Activated CD4-positive, alpha-beta memory T cell treated with anti-CD3 and anti-CD28 coated beads, Interleukin-2, amount 10 ng/mL, durations not matched to agents 7 days and 5 days (primary cell): ENCODE results near the gene LAMC1. TPM values are rescaled to one million over a fixed set of nuclear protein-coding genes. Genes with fewer than 3 reads are reported as not detected.
A peak's percentile ranks its signal among the peaks of the same experiment; 100 is the strongest.

Source experiments
- CTCF ChIA-PET: fragments of 350-600 bp; sonication (Branson Sonifier 250); formaldehyde crosslinking; loops from one replicate; lab custom pipeline; 2021; ENCODE audit warnings: antibody characterized with exemption, inconsistent platforms; lab: Charles Lee
- POLR2A ChIA-PET: fragments of 350-600 bp; sonication (Branson Sonifier 250); formaldehyde crosslinking; loops from one replicate; lab custom pipeline; 2021; ENCODE audit warnings: antibody characterized with exemption; lab: Charles Lee
- DNase-seq: peaks from one replicate; pipeline ENCODE4 v3.0.0-alpha.2; 2020
- H3K27ac Mint-ChIP-seq: one replicate; pipeline ENCODE4 v1.8.0; 2021; ENCODE audit warnings: mild to moderate bottlenecking, mixed read lengths
- H3K27me3 Mint-ChIP-seq: one replicate; pipeline ENCODE4 v1.8.0; 2021; ENCODE audit warnings: mixed read lengths
- H3K36me3 Mint-ChIP-seq: one replicate; pipeline ENCODE4 v1.8.0; 2021; ENCODE audit warnings: low read depth, mixed read lengths
- H3K4me1 Mint-ChIP-seq: one replicate; pipeline ENCODE4 v1.8.0; 2021; ENCODE audit warnings: mixed read lengths
- H3K4me3 Mint-ChIP-seq: one replicate; pipeline ENCODE4 v1.8.0; 2021; ENCODE audit warnings: mild to moderate bottlenecking, mixed read lengths
- H3K9me3 Mint-ChIP-seq: one replicate; pipeline ENCODE4 v1.8.0; 2021; ENCODE audit warnings: mixed read lengths
- total RNA-seq, 2 experiments: library from RNA; stranded (reverse); gene quantifications; one replicate each; pipeline ENCODE4 v1.2.3, GENCODE V29; 2021

Gene LAMC1
- total RNA-seq, 2 experiments from 2014 or later: 0.53 TPM; not detected in 1

GRCh38 chr1:183168308-183168707 is 145.1 kb downstream of the LAMC1 start:
- H3K36me3 Mint-ChIP-seq: no peaks in the 10 kb centered on the region
- ChIA-PET CTCF (no interaction called here), POLR2A (no interaction called here)
- peaks cover 8% of the 10 kb centered on the region for H3K27me3 Mint-ChIP-seq
- H3K27ac Mint-ChIP-seq: no peak overlapping the region
- no peaks in the 10 kb centered on the region for H3K4me1 Mint-ChIP-seq
- H3K9me3 Mint-ChIP-seq: no peaks in the 10 kb centered on the region
- DNase-seq: no peak
- H3K4me3 Mint-ChIP-seq: no peak overlapping the region

- Mint-ChIP-seq H3K9me3 (no peaks in the 10 kb centered on the region), H3K36me3 (no peaks in the 10 kb centered on the region), H3K4me1 (no peaks in the 10 kb centered on the region), H3K27ac (no peak overlapping the region), H3K4me3 (no peak overlapping the region), H3K27me3 (peaks cover 21% of the 10 kb centered on the region)
- CTCF ChIA-PET: no interaction called here
- POLR2A ChIA-PET: no interaction called here
- no peak for DNase-seq
Measured at GRCh38 chr1:183173828-183174227, 150.6 kb downstream of the LAMC1 start.

- Mint-ChIP-seq H3K36me3 (no peaks in the 10 kb centered on the region), H3K9me3 (no peaks in the 10 kb centered on the region), H3K27me3 (peaks cover 21% of the 10 kb centered on the region), H3K27ac (no peak overlapping the region), H3K4me3 (no peak overlapping the region), H3K4me1 (peaks cover 3% of the 10 kb centered on the region)
- ChIA-PET CTCF (no interaction called here), POLR2A (no interaction called here)
- no peak for DNase-seq
Measured at GRCh38 chr1:183175631-183176030, 152.4 kb downstream of the LAMC1 start.

DNA sequence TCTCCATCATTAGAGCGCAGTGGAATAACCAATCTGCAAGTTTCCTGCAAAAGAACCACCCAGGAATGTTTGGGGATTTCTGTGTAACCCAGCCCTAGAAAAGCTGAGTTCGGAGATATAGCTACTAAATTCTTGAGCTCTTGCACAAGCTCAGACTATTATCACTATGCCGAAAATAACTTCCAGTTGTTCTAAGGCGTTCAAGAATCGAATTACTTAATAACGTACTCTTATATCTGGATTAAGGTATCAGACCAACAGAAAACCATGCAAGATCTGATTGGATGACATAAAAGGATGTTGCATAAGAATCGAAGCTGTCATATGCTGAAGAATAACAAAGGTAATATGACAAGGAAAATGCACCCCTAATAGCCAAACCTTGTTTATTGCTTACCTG is 155.3 kb downstream of the LAMC1 start:
- Mint-ChIP-seq H3K27me3 (peaks cover 11% of the 10 kb centered on the region), H3K9me3 (no peaks in the 10 kb centered on the region), H3K27ac (no peak overlapping the region), H3K4me3 (no peak overlapping the region), H3K4me1 (peaks cover 6% of the 10 kb centered on the region), H3K36me3 (no peaks in the 10 kb centered on the region)
- no peak for DNase-seq
- ChIA-PET CTCF (no interaction called here), POLR2A (no interaction called here)

GRCh38 chr1:183179033-183179432 is 155.8 kb downstream of the LAMC1 start:
- peaks cover 9% of the 10 kb centered on the region for H3K27me3 Mint-ChIP-seq

DNA sequence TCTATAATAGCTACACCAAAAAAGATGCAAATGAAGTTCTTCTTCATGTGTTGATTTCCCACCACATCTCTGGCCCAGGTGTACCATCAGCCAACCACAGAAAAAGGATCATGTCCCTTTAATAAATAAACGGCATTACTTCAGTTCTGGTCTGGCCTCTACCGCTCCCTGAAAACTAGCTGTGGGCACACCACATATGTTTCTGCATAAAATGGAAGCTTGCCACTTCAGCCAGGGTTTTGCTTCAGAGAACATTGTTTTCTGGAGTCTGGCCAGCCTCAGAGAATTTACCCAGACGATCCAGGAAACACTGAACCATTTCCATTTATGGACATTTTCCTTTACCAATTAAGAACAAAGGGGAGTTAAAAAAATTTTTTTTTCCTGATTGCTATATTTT is 157.0 kb downstream of the LAMC1 start:
- no peak for DNase-seq
- Mint-ChIP-seq H3K4me1 (peaks cover 6% of the 10 kb centered on the region), H3K27me3 (peaks cover 4% of the 10 kb centered on the region), H3K36me3 (no peaks in the 10 kb centered on the region), H3K9me3 (no peaks in the 10 kb centered on the region), H3K27ac (no peak overlapping the region), H3K4me3 (no peak overlapping the region)
- ChIA-PET CTCF (no interaction called here), POLR2A (no interaction called here)

More at GRCh38 chr1:183179033-183179432, 155.8 kb downstream of the LAMC1 start:
- Mint-ChIP-seq H3K4me3 (no peak overlapping the region), H3K36me3 (no peaks in the 10 kb centered on the region), H3K9me3 (no peaks in the 10 kb centered on the region), H3K27ac (no peak overlapping the region), H3K4me1 (peaks cover 6% of the 10 kb centered on the region)
- DNase-seq: no peak
- CTCF ChIA-PET: no interaction called here
- POLR2A ChIA-PET: interaction anchor here (0.7 kb wide), 1 partner anchor 817 kb away, joined by 4 read pairs; no protein-coding TSS in a partner anchor

DNA sequence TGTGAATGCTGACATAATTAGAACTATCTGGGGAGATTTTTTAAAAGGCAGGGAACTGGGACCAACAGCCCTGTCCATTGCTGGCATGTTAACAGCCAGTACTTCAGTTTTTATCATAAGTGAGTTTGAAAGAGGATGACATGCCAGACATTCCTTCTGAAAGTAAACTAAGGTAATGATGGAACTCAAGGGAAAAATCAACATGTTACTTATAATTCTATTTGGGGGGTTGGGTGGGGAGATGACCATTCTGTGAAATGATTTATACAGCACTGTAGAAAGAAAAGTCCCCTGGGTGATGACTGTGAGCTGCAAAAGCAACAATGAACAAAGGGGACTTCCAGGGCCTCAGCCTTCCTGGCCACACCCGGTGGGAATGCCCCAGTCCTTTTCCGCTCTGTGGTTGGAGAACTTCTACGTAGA is 157.4 kb downstream of the LAMC1 start:
- no peak for DNase-seq
- H3K4me3 Mint-ChIP-seq: no peak overlapping the region
- peaks cover 6% of the 10 kb centered on the region for H3K4me1 Mint-ChIP-seq
- H3K27me3 Mint-ChIP-seq: peaks cover 6% of the 10 kb centered on the region
- ChIA-PET POLR2A (no interaction called here), CTCF (no interaction called here)
- H3K27ac Mint-ChIP-seq: peak overlapping the region; percentile 5
- H3K36me3 Mint-ChIP-seq: no peaks in the 10 kb centered on the region
- H3K9me3 Mint-ChIP-seq: no peaks in the 10 kb centered on the region

DNA sequence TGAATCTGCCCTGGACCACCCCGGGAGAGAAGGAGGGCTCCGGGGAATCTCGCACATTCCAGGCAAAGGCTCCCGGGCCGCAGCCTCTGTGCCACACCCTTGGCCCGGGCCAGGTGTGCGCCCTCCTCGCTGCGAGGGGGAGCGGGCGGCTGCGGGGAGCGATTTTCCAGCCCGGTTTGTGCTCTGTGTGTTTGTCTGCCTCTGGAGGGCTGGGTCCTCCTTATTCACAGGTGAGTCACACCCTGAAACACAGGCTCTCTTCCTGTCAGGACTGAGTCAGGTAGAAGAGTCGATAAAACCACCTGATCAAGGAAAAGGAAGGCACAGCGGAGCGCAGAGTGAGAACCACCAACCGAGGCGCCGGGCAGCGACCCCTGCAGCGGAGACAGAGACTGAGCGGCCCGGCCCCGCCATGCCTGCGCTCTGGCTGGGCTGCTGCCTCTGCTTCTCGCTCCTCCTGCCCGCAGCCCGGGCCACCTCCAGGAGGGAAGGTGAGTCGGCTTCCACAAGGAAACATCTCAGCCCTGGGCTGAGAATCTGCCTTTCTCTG is 162.8 kb downstream of the LAMC1 start, which contains the start of gene LAMC2:
Gene LAMC2, plus strand, starts transcription at position 324 of the 550 bp plus-strand sequence. Its CDS starts 89 bp downstream, at position 413.
- H3K27ac Mint-ChIP-seq: no peak within 1 kb of the TSS
- ChIA-PET CTCF (no interaction called here), POLR2A (no interaction called here)
- no peaks in the 10 kb centered on the region for H3K36me3 Mint-ChIP-seq
- no peaks in the 10 kb centered on the region for H3K9me3 Mint-ChIP-seq
- peaks cover 35% of the 10 kb centered on the region for H3K27me3 Mint-ChIP-seq
- no peaks in the 10 kb centered on the region for H3K4me1 Mint-ChIP-seq
- DNase-seq: no peak
- no peak within 1 kb of the TSS for H3K4me3 Mint-ChIP-seq

DNA sequence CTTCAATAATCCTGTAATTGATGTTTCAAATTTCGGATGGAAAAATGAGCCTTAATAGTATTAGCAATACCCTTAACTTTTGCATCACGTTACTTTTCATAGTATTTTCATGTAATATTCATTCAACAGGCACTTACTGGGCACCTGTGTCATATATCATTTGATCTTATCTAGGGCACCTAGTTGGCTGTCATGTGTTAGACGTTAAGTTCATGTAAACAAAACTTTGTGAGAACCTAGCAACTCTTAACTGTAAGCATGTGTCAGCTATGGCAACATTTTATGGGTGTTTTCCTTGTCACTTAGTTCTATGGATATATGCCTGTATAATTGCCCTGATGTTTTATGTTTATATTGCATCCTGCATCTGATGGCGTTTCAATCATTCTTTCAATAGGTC is 163.6 kb downstream of the LAMC1 start:
- DNase-seq: no peak
- no peaks in the 10 kb centered on the region for H3K36me3 Mint-ChIP-seq
- peaks cover 38% of the 10 kb centered on the region for H3K27me3 Mint-ChIP-seq
- CTCF ChIA-PET: no interaction called here
- no peaks in the 10 kb centered on the region for H3K9me3 Mint-ChIP-seq
- H3K4me1 Mint-ChIP-seq: no peaks in the 10 kb centered on the region
- no peak overlapping the region for H3K4me3 Mint-ChIP-seq
- POLR2A ChIA-PET: no interaction called here
- H3K27ac Mint-ChIP-seq: no peak overlapping the region

GRCh38 chr1:183188240-183188639 is 165.0 kb downstream of the LAMC1 start:
- no peak overlapping the region for H3K4me3 Mint-ChIP-seq
- ChIA-PET POLR2A (no interaction called here), CTCF (no interaction called here)

GRCh38 chr1:183191833-183192232 is 168.6 kb downstream of the LAMC1 start:
- Mint-ChIP-seq H3K9me3 (no peaks in the 10 kb centered on the region), H3K27me3 (peaks cover 43% of the 10 kb centered on the region), H3K27ac (no peak overlapping the region), H3K4me1 (peaks cover 12% of the 10 kb centered on the region), H3K4me3 (no peak overlapping the region), H3K36me3 (no peaks in the 10 kb centered on the region)
- no peak for DNase-seq
- ChIA-PET CTCF (no interaction called here), POLR2A (no interaction called here)

More at GRCh38 chr1:183188240-183188639, 165.0 kb downstream of the LAMC1 start:
- Mint-ChIP-seq H3K27me3 (peaks cover 44% of the 10 kb centered on the region), H3K36me3 (no peaks in the 10 kb centered on the region), H3K4me1 (no peaks in the 10 kb centered on the region), H3K27ac (no peak overlapping the region), H3K9me3 (no peaks in the 10 kb centered on the region)
- no peak for DNase-seq

DNA sequence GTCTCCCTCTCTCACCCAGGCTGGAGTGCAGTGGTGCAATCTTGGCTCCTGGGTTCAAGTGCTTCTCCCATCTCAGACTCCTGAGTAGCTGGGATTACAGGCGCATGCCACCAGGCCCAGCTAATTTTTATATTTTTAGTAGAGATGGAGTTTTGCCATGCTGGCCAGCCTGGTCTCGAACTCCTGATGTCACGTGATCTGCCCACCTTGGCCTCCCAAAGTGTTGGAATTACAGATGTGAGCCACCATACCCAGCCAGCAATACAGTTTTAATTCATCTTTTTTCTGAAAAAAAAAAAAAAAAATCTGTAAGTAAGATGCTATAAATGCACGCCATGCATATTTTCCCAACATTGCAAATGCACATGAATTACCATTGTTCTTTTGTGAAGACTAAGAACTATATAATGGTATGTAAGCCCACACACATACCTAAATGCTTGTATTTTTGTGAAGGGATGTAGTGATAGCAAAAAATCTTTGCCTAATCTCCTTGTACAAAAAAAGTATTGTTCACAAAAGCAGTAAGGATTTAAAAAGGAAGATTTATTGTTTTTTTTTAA is 170.8 kb downstream of the LAMC1 start:
- ChIA-PET POLR2A (no interaction called here), CTCF (no interaction called here)
- no peak overlapping the region for H3K4me3 Mint-ChIP-seq

DNA sequence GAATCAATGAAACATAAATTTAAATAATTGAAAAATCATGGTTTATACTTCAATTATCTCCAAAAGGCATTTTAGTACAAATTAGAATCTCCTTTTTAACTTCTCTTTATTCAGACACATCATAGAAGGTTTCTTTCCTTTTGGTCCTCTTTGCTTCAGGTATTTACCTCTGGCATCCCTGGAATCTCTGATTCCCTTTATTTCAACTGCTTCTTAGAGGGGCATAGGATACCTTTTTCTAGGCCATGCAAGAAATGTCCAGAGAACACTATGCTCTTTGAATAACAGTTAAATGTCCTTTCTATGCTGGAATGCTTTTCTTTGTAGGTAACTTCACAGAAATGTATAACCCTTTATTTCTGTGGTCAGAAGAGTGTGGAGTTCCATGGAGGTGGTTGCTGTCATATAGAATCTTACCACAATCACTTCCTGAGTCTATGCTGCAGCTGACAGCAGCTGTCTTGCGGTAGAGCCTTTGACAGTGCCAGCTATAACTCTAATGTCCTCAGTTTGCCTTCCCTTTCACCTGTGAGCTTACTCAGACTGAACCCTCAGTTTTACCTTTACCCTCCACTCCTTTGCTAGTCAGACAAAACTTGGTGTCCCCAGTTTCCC is 171.4 kb downstream of the LAMC1 start:
- DNase-seq: peak; percentile 51
- H3K9me3 Mint-ChIP-seq: no peaks in the 10 kb centered on the region
- no peak overlapping the region for H3K4me3 Mint-ChIP-seq
- H3K36me3 Mint-ChIP-seq: no peaks in the 10 kb centered on the region
- peaks cover 12% of the 10 kb centered on the region for H3K4me1 Mint-ChIP-seq
- ChIA-PET POLR2A (no interaction called here), CTCF (no interaction called here)
- no peak overlapping the region for H3K27ac Mint-ChIP-seq
- H3K27me3 Mint-ChIP-seq: peaks cover 31% of the 10 kb centered on the region

More for the DNA sequence above, 170.8 kb downstream of the LAMC1 start:
- Mint-ChIP-seq H3K4me1 (peaks cover 12% of the 10 kb centered on the region), H3K36me3 (no peaks in the 10 kb centered on the region), H3K27ac (no peak overlapping the region), H3K27me3 (peaks cover 35% of the 10 kb centered on the region), H3K9me3 (no peaks in the 10 kb centered on the region)
- no peak for DNase-seq
